Ammon's horn (tissue), 1 donor: ENCODE results near the gene NOTCH2NLA.
"Not testable (repeated sequence)": the region's sequence is repeated elsewhere in the genome, so short reads cannot be mapped to it uniquely, and the experiment has no call there.

Experiments
- DNase-seq: peaks from one replicate; pipeline ENCODE4 v3.0.0-alpha.2; 2016; ENCODE audit warnings: low spot score

The NOTCH2NLA gene

GRCh38 chr1:146167273-146167672 lies 61.5 kb downstream of the NOTCH2NLA start:
- DNase-seq, result not testable (repeated sequence)

- DNase-seq, result not testable (repeated sequence)
Observed at GRCh38 chr1:146144465-146144864, 84.4 kb downstream of the NOTCH2NLA start, which contains the start of gene NBPF10. TSS of gene NBPF10 (minus strand) at chr1:146144804. CDS start at chr1:146144769, 35 bp downstream.
